B cell (primary cell): ENCODE results near the gene RSPH6A. TPM values are rescaled to one million over a fixed set of nuclear protein-coding genes. Genes with fewer than 3 reads are reported as not detected.

Experiments used
- ATAC-seq: fragments of 200-7000 bp; cut with Tn5 transposase; one replicate; pipeline ENCODE4 v1.10.0; 2021; ENCODE audit warnings: low read depth, mild to moderate bottlenecking, moderate number of reproducible peaks, moderate library complexity
- CTCF ChIA-PET: fragments of 350-600 bp; sonication (Branson Sonifier 250); formaldehyde crosslinking; loops from one replicate; lab custom pipeline; 2021; ENCODE audit warnings: antibody characterized with exemption, inconsistent platforms; lab: Charles Lee
- POLR2A ChIA-PET: fragments of 350-600 bp; sonication (Branson Sonifier 250); formaldehyde crosslinking; loops from one replicate; lab custom pipeline; 2021; ENCODE audit warnings: antibody characterized with exemption; lab: Charles Lee
- DNase-seq: peaks from one replicate; pipeline ENCODE4 v3.0.0; 2013
- H2AFZ ChIP-seq: 2 replicates; pipeline ENCODE4 v1.6.1; 2012; ENCODE audit warnings: mild to moderate bottlenecking, low read depth, low read length; ENCODE audit not compliant: insufficient read depth, poor library complexity, severe bottlenecking
- H3K27ac ChIP-seq, 2 donors: 1 replicate in 1 of 2; 2 replicates in 1 of 2; pipeline ENCODE4 v1.5.1; 2012 to 2013; ENCODE audit warnings: low read length in 2 of 2, mild to moderate bottlenecking in 2 of 2, moderate library complexity in 1 of 2
- H3K27me3 ChIP-seq, 4 experiments: fragments of 200-600 bp in 1 of 4; sonication (generic) in 1 of 4; replicated peaks in 1 of 4; 1 replicate in 2 of 4; 2 replicates in 2 of 4; pipeline versions ENCODE4 v1.6.1 to v1.7.0; 2013 to 2016; ENCODE audit warnings: low read length in 3 of 4, mild to moderate bottlenecking in 2 of 4, mixed read lengths in 1 of 4, moderate library complexity in 1 of 4; ENCODE audit not compliant: insufficient read depth in 4 of 4, control insufficient read depth in 3 of 4; ENCODE audit errors: control extremely low read depth in 1 of 4
- H3K36me3 ChIP-seq, 2 experiments: replicated peaks in 1 of 2; 1 replicate in 1 of 2; 2 replicates in 1 of 2; pipeline versions ENCODE4 v1.6.1 to v1.7.1; 2013; ENCODE audit warnings: low read length in 1 of 2; ENCODE audit not compliant: insufficient read depth in 2 of 2, control insufficient read depth in 1 of 2; ENCODE audit errors: control extremely low read depth in 1 of 2, extremely low read depth in 1 of 2
- H3K4me1 ChIP-seq, 2 donors: fragments of 200-600 bp in 1 of 2; sonication (generic) in 1 of 2; 1 replicate in 1 of 2; 2 replicates in 1 of 2; pipeline versions ENCODE4 v1.5.1 to v1.6.1; 2013 to 2017; ENCODE audit warnings: low read length in 2 of 2; ENCODE audit not compliant: control insufficient read depth in 2 of 2, insufficient read depth in 2 of 2
- H3K4me2 ChIP-seq: replicated peaks from 2 replicates; pipeline ENCODE3; 2012; ENCODE audit warnings: mild to moderate bottlenecking, low read depth, low read length; ENCODE audit not compliant: poor library complexity, severe bottlenecking
- H3K4me3 ChIP-seq, 5 experiments: fragments of 200-600 bp in 1 of 5; sonication (generic) in 1 of 5; 1 replicate in 3 of 5; 2 replicates in 2 of 5; pipeline versions ENCODE4 v1.5.1 to v1.7.0; 2011 to 2016; ENCODE audit warnings: low read length in 4 of 5, mild to moderate bottlenecking in 4 of 5, low read depth in 2 of 5, control low read depth in 1 of 5, moderate library complexity in 1 of 5; ENCODE audit not compliant: insufficient read depth in 1 of 5; ENCODE audit errors: control extremely low read depth in 1 of 5, extremely low read depth in 1 of 5
- H3K79me2 ChIP-seq: fragments of 200-600 bp; sonication (generic); one replicate; pipeline ENCODE4 v1.6.0; 2016; ENCODE audit warnings: low read length; ENCODE audit not compliant: control insufficient read depth, insufficient read depth
- H3K9ac ChIP-seq: fragments of 200-600 bp; sonication (generic); 2 replicates; pipeline ENCODE4 v1.6.1; 2017; ENCODE audit warnings: mild to moderate bottlenecking, low read length, moderate library complexity
- H3K9me3 ChIP-seq, 3 donors: one replicate each; pipeline versions ENCODE4 v1.6.1 to v1.7.1; 2013; ENCODE audit warnings: low read length in 2 of 3; ENCODE audit not compliant: control insufficient read depth in 2 of 3, insufficient read depth in 1 of 3; ENCODE audit errors: control extremely low read depth in 1 of 3
- H4K20me1 ChIP-seq: 2 replicates; pipeline ENCODE4 v1.6.0; 2012; ENCODE audit warnings: mild to moderate bottlenecking, low read length; ENCODE audit not compliant: insufficient read depth, control insufficient read depth, poor library complexity, severe bottlenecking
- H3K27ac Mint-ChIP-seq: one replicate; pipeline ENCODE4 v1.8.0; 2021; ENCODE audit warnings: mixed read lengths
- H3K27me3 Mint-ChIP-seq: one replicate; pipeline ENCODE4 v1.8.0; 2021; ENCODE audit warnings: mixed read lengths
- H3K4me1 Mint-ChIP-seq: one replicate; pipeline ENCODE4 v1.8.0; 2021; ENCODE audit warnings: mixed read lengths
- H3K4me3 Mint-ChIP-seq: one replicate; pipeline ENCODE4 v1.8.0; 2021; ENCODE audit warnings: mixed read lengths
- H3K9me3 Mint-ChIP-seq: one replicate; pipeline ENCODE4 v1.8.0; 2022; ENCODE audit warnings: mixed read lengths; ENCODE audit not compliant: insufficient read depth
- CTCF ChIP-seq: fragments of 200-600 bp; IDR thresholded peaks from one replicate; pipeline ENCODE4 v1.8.0; 2022; ENCODE audit warnings: antibody characterized with exemption, mild to moderate bottlenecking
- EZH2 ChIP-seq: IDR thresholded peaks from 2 replicates; pipeline ENCODE4 v1.6.1; 2012; ENCODE audit warnings: borderline replicate concordance, low read depth, mild to moderate bottlenecking, moderate library complexity, low read length; ENCODE audit not compliant: insufficient read depth, poor library complexity, severe bottlenecking
- WGBS: methylation state at CpG from one replicate; pipeline ENCODE4 v1.1.5; 2013; ENCODE audit warnings: missing lambda C conversion rate; ENCODE audit not compliant: insufficient coverage; 5-methylcytosine and 5-hydroxymethylcytosine counted together
- intact Hi-C: fragments of 100-400 bp; cut with micrococcal nuclease; formaldehyde crosslinking; loops from one replicate; pipeline ENCODE4 v1.10.0; 2022
- polyA plus RNA-seq: library from polyadenylated mRNA; depleted of rRNA; stranded (reverse); fragments of >200 nt; gene quantifications from 2 replicates; pipeline ENCODE4 v1.2.3, GENCODE V29; 2012
- total RNA-seq, 2 donors: library from RNA; stranded (reverse); fragments of 120-200 nt in 1 of 2; gene quantifications; 1 replicate in 1 of 2; 2 replicates in 1 of 2; pipeline versions ENCODE4 v1.2.3 to v1.2.4, GENCODE V29; 2013 to 2022

Gene RSPH6A
- total and polyA plus RNA-seq, 2 donors (not counting 1 experiment from before 2014, with no cell fraction given) = 0.03 to 0.62 TPM

- Histone ChIP-seq H2AFZ (no peak overlapping the region), H3K27me3 (no peaks in the 10 kb centered on the region), H3K36me3 (peaks cover 1 to 56% of the 10 kb centered on the region in 2 experiments), H3K79me2 (peaks cover 73% of the 10 kb centered on the region), H3K4me1 (no peaks in the 10 kb centered on the region), H3K4me2 (no peak overlapping the region), H3K27ac (no peak overlapping the region), H4K20me1 (peaks cover 49% of the 10 kb centered on the region), H3K4me3 (no peak overlapping the region), H3K9me3 (no peaks in the 10 kb centered on the region), H3K9ac (no peak overlapping the region)
- DNase-seq (no peak), ATAC-seq (no peak)
- WGBS = 99% methylated on average over 16 of the region's 16 CpGs
- Mint-ChIP-seq H3K4me3 (no peak overlapping the region), H3K27ac (no peak overlapping the region), H3K4me1 (peaks cover 2% of the 10 kb centered on the region), H3K27me3 (no peaks in the 10 kb centered on the region), H3K9me3 (no peaks in the 10 kb centered on the region)
- TF ChIP-seq EZH2 (no peak), CTCF (no peak)
- ChIA-PET CTCF (no interaction called here), POLR2A (no interaction called here)
- intact Hi-C loops = no loop called here
These were observed 39.2 kb upstream of the RSPH6A start for GRCh38 chr19:45854167-45854778.

- Histone ChIP-seq H4K20me1 (peaks cover 40% of the 10 kb centered on the region), H3K36me3 (peaks cover 9 to 59% of the 10 kb centered on the region in 2 experiments), H2AFZ (no peak overlapping the region), H3K4me1 (no peaks in the 10 kb centered on the region), H3K27me3 (no peaks in the 10 kb centered on the region), H3K9ac (no peak overlapping the region), H3K4me2 (no peak overlapping the region), H3K79me2 (peaks cover 61% of the 10 kb centered on the region), H3K27ac (no peak overlapping the region), H3K9me3 (no peaks in the 10 kb centered on the region), H3K4me3 (no peak overlapping the region)
- TF ChIP-seq CTCF (no peak), EZH2 (no peak)
- no peak overlapping the region for H3K27ac Mint-ChIP-seq
- no peak overlapping the region for H3K4me3 Mint-ChIP-seq
- H3K4me1 Mint-ChIP-seq = no peaks in the 10 kb centered on the region
- H3K9me3 Mint-ChIP-seq = no peaks in the 10 kb centered on the region
- intact Hi-C loops = no loop called here
- ATAC-seq (no peak), DNase-seq (no peak)
- ChIA-PET CTCF (interaction anchor here (0.6 kb wide), 1 partner anchor 749 kb away, joined by 6 read pairs; no protein-coding TSS in a partner anchor), POLR2A (no interaction called here)
- no peaks in the 10 kb centered on the region for H3K27me3 Mint-ChIP-seq
- 89% methylated on average over 7 of the region's 7 CpGs for whole genome bisulfite sequencing
These were observed 37.9 kb upstream of the RSPH6A start for GRCh38 chr19:45852983-45853382.
